Measurements from ENCODE around the gene ANTXR1.

GRCh38 chr2:69213201-69213600 is 200.2 kb downstream of the ANTXR1 start:
- TF ChIP-seq CTCF (conservative IDR thresholded peaks at IDR 0.05): no peak
- no peak for TF ChIP-seq ZFX (IDR thresholded peaks at IDR 0.05)

Data from C4-2B (cell line).